ENCODE results near the gene SEC14L5. TPM values are rescaled to one million over a fixed set of nuclear protein-coding genes. Genes with fewer than 3 reads are reported as not detected.

SEC14L5 gene
- polyA plus RNA-seq, 12 donors: 0.35 to 1.5 (median 0.75) TPM; not detected in 1

Other genes starting within 250 kb of the SEC14L5 start
- 10 to 100 TPM in 9 of 12 donors, 1 to 10 TPM in 2, not detected in 1; 8.3 to 20.2 (median 12.7) TPM for gene ANKS3, start 224.1 kb upstream of the SEC14L5 start, polyA plus RNA-seq (ENCODE audit: insufficient read length in 12 of 12)
- gene DNAAF8, start 223.8 kb upstream of the SEC14L5 start, polyA plus RNA-seq (ENCODE audit: insufficient read length in 12 of 12): 10 to 100 TPM in 1 of 12 donors, 1 to 10 TPM in 4, under 1 TPM in 6, not detected in 1; 0.78 to 13.1 (median 0.99) TPM
- gene ZNF500, start 191.2 kb upstream of the SEC14L5 start, polyA plus RNA-seq (ENCODE audit: insufficient read length in 12 of 12): 10 to 100 TPM in 4 of 12 donors, 1 to 10 TPM in 7, not detected in 1; 6.6 to 13.9 (median 9.8) TPM
- gene SEPTIN12, start 170.0 kb upstream of the SEC14L5 start, polyA plus RNA-seq (ENCODE audit: insufficient read length in 12 of 12): 10 to 100 TPM in 1 of 12 donors, not detected in 11; 14.2 TPM
- 1 to 10 TPM in 2 of 12 donors, under 1 TPM in 3, not detected in 7; 0.21 to 1.2 (median 0.36) TPM for gene SMIM22, start 163.0 kb upstream of the SEC14L5 start, polyA plus RNA-seq (ENCODE audit: insufficient read length in 12 of 12)
- 10 to 100 TPM in 9 of 12 donors, 1 to 10 TPM in 2, not detected in 1; 7.7 to 27.6 (median 11.2) TPM for gene ROGDI, start 155.7 kb upstream of the SEC14L5 start, polyA plus RNA-seq (ENCODE audit: insufficient read length in 12 of 12)
- 10 to 100 TPM in 11 of 12 donors, not detected in 1; 47.7 to 64.0 (median 56.2) TPM for gene GLYR1, start 111.0 kb upstream of the SEC14L5 start, polyA plus RNA-seq (ENCODE audit: insufficient read length in 12 of 12)
- 10 to 100 TPM in 11 of 12 donors, not detected in 1; 16.7 to 28.9 (median 19.7) TPM for gene UBN1, start 110.8 kb upstream of the SEC14L5 start, polyA plus RNA-seq (ENCODE audit: insufficient read length in 12 of 12)
- 10 to 100 TPM in 3 of 12 donors, 1 to 10 TPM in 5, under 1 TPM in 3, not detected in 1; 0.68 to 76.8 (median 1.1) TPM for gene PPL, start 21.2 kb upstream of the SEC14L5 start, polyA plus RNA-seq (ENCODE audit: insufficient read length in 12 of 12)
- 1 to 10 TPM in 10 of 12 donors, not detected in 2; 2.7 to 9.0 (median 4.5) TPM for gene NAGPA, start 75.6 kb downstream of the SEC14L5 start, polyA plus RNA-seq (ENCODE audit: insufficient read length in 12 of 12)
- gene C16orf89, start 107.6 kb downstream of the SEC14L5 start, polyA plus RNA-seq (ENCODE audit: insufficient read length in 12 of 12): 1 to 10 TPM in 1 of 12 donors, under 1 TPM in 9, not detected in 2; 0.13 to 1.1 (median 0.40) TPM
- 10 to 100 TPM in 10 of 12 donors, 1 to 10 TPM in 1, not detected in 1; 10.0 to 15.7 (median 11.9) TPM for gene ALG1, start 113.5 kb downstream of the SEC14L5 start, polyA plus RNA-seq (ENCODE audit: insufficient read length in 12 of 12)
- gene EEF2KMT, start 139.5 kb downstream of the SEC14L5 start, polyA plus RNA-seq (ENCODE audit: insufficient read length in 12 of 12): 10 to 100 TPM in 5 of 12 donors, 1 to 10 TPM in 5, not detected in 2; 8.8 to 12.1 (median 10.2) TPM

Measured in muscle of arm (tissue), 12 donors.